ENCODE measurements around the gene NKAIN2.

The NKAIN2 gene

DNA sequence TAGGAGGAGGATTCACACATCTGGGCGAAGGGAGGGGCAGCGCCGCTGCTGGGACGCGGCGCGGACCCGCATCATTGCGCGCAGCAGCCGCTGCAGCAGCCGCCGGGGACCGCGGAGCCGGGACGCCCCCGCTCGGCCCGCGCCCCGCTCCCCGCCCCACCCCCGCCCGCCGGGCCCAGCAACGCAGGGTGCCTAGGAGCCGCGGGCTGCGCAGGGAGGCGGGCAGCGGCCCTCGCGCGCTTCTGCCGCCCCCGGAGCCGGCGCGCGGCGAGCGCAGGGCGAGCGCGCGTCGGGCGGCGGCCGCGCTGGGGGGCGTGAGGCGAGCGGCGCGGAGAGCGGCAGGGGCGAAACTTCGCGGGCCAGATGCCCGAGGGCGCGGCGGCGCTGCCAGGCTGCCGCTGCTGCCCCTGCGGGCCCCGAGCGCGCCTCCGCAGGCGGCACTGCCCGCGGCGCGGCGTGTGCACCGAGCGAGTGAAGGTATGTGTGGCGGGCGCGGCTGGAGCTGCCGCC, at the start of gene NKAIN2:
NKAIN2 (plus strand) TSS at position 362 of the 510 bp plus-strand sequence.
- in situ Hi-C loops (cut with MboI; ENCODE audit: low pct_unique_long_range_greater_than_20kb, low sequenced_read_pairs): no loop called here
- DNase-seq: no peak

DNA sequence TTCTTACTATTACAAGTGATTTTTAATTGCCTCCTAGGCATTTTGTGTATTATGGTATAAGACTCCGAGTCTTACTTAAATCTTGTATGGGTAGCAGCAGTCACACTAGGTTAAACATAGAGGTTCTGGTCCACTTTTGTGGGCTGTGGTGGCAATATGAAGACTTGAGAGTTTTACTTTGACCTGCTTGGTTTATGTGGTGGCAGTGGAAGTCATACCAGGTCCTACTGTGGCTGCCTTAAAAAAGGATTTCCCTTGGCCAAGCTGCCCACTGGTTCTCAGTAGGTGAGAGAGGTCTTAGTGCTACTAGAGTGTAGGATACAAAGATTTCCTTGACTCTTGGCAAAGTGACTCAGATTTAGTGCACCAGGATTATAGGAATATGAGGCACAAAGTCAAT, 44.2 kb upstream of the NKAIN2 start:
- no peak for DNase-seq
- in situ Hi-C loops (cut with MboI; ENCODE audit: low pct_unique_long_range_greater_than_20kb, low sequenced_read_pairs): no loop called here

DNA sequence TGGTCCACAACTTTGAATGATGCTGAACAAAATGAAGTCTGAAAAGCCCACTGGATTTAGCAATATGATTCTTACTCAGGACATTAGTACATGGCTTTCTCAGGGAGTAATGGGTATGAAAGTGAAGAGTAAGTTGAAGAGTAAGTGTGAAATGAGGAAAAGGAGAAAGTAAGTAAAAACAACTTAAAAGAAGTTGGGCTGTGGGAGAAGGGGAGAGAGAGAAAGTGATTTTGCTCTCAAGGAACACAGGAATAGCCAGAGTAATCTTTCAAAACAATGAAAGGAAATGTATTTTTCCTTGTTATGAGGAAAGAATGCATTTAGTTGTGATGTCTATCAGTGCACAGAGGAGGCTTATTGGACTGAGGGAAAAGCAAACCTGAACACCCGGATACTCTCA, 39.8 kb upstream of the NKAIN2 start:
- no peak for DNase-seq
- in situ Hi-C loops (cut with MboI; ENCODE audit: low pct_unique_long_range_greater_than_20kb, low sequenced_read_pairs): no loop called here

DNA sequence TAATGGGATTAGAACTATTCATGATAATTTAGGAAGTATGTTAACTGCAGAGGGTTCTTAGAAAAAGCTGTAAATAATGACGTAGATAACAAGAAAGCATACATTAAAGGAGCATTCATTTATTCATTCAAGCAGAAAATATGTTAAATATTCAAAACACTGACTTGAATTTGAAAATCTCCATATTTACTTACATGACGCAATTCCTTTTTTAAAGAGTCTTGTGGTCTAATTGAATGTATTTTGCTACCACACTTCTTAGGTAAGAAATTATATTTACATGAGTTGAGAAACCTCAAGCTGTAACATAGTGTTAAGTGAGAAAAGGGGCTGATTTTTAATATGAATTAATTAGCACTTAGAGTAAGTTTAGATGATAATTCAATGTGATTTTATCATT, 38.9 kb upstream of the NKAIN2 start:
- in situ Hi-C loops (cut with MboI; ENCODE audit: low pct_unique_long_range_greater_than_20kb, low sequenced_read_pairs): no loop called here

DNA sequence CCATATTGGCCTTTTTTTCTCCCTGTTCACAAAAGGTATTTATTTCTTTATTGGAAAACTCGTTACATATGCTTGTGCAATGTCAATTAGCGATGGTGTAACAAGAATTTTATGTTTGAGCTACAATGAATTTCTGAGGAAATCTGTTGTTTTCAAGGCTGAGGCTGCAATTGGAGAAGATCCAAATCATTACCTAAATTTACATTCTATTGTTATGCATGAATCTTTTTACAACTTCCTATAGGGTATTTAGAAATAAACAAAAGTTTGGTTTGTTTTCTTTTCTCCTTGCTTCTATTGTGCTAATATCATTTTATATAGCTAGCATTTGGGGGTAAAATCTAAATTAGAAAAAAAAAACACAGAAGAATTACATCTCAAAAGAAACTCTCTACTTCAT, 34.7 kb upstream of the NKAIN2 start:
- no peak for DNase-seq
- in situ Hi-C loops (cut with MboI; ENCODE audit: low pct_unique_long_range_greater_than_20kb, low sequenced_read_pairs): no loop called here

More for the DNA sequence above, 38.9 kb upstream of the NKAIN2 start:
- no peak for DNase-seq

DNA sequence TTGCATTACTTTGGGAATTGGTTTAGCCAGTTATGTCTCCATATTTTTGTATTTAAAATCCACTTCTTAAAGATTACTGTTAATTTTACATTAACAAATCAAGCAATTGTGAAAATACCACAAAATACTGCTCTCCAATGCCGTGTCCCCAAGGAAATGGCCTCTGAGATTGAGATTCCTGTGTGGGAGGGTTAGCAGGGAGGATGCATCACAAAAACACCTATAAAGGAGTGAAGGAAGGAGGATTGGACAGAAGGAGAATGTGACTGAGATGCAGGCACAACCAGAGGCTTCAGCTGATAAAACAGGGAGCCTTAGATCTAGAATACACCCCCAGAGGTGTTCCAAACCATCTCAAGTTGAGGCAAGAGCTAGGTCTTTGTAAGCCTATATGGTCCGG, 34.2 kb upstream of the NKAIN2 start:
- no peak for DNase-seq
- in situ Hi-C loops (cut with MboI; ENCODE audit: low pct_unique_long_range_greater_than_20kb, low sequenced_read_pairs): no loop called here

DNA sequence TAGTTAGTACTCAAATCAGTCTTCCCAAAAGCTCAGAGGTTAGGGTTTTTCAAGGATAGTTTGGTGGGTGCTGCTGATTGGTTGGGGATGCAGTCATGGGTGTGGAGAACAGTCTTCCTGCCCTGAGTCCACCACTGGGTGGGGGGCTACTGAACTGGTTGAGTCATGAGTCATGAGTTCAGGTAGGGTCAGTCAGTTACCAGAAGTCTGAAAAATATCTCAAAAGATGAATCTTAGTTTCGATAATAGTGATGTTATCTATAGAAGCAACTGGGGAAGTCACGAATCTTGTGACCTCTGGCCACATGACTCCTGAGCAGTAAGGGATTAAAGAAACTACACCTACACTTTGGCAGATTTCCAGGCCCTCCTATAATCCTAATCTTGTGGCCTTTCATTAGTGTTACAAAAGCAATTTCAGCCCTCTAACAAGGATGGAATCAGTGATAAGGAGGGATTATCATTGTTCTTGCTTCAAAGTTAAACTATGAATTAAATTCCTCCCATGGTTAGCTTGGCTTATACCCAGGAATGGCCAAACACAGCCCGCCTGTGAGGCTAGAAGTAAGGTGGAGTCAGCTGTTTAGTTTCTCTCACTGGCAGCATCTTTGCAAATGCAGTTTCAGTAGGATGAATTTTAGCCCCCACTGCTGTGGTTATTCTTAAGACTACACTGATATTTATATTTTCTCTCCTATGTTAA, 33.3 kb upstream of the NKAIN2 start:
- no peak for DNase-seq
- in situ Hi-C loops (cut with MboI; ENCODE audit: low pct_unique_long_range_greater_than_20kb, low sequenced_read_pairs): no loop called here

DNA sequence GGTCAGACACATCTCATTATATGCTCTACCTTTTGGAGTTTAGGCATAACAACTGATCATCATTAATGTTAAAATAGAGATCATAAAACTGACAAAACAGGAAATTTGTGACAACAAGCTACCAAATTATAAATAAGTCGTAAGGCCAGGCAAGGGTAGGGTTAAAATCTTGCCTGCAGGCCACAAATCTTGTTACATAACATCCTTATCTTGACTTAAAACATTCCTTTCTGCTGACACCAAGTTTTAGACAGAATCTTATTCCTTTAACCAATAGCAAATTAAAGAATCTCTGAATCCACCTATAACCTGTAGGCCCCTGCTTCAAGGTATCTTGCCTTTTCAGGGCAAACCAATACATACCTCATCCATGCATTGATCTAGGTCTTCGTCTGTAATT, 32.5 kb upstream of the NKAIN2 start:
- DNase-seq: no peak
- in situ Hi-C loops (cut with MboI; ENCODE audit: low pct_unique_long_range_greater_than_20kb, low sequenced_read_pairs): no loop called here

DNA sequence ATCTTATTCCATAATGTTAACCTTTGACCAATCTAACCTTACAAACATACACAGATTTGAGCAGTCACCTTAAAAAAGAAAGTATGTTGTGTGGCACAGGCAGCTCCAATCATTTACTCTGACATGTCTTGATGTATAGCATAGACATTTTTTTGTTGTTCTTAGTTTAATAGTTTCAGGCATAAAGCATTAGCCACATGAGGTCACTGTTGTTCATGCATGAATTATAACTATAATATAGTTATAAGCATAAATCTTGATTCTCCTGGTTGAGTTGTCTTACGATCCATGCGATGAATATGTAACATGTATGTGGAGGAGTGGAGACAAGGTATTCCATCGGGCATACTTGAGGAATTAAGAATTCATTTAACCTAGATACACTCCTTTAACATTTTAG, 26.1 kb upstream of the NKAIN2 start:
- peak; percentile 1 for DNase-seq
- in situ Hi-C loops (cut with MboI; ENCODE audit: low pct_unique_long_range_greater_than_20kb, low sequenced_read_pairs): no loop called here

DNA sequence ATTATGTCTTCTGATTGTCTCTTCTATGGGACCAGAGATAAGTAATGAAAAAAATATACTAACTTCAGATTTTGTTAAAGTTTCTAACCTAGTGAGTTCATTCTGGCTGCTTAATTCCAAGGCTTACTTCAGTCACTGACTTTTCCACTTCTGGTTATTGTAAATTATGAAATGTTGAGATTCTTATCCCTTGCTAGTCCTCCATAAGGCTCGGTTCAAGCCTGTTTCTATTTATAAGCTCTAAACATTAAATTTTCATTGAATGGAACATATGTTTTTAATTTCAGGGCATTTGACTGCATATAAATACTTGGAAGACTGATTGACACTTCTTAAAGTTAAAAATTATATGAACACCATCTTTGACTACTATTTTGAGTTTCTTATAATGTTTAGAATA, 23.6 kb upstream of the NKAIN2 start:
- in situ Hi-C loops (cut with MboI; ENCODE audit: low pct_unique_long_range_greater_than_20kb, low sequenced_read_pairs): no loop called here
- no peak for DNase-seq

DNA sequence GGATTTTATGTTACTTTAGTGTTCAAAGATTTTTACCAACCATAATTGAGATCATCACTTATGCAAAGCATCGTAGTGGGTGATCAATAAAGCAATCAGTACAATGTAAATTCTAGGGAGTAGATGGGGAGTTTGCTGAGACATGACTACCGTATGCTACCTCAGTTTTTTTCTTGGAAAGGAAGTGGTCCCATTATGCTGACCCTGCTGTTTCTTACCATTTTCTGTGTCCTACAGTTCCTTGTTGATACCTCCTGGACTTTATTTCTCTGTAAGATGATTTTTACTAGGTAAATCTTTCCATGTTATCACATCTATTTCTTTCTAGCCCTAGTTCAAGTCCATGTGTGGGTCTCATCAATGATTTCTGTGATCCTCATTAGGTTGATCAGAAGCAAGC, 19.3 kb upstream of the NKAIN2 start:
- in situ Hi-C loops (cut with MboI; ENCODE audit: low pct_unique_long_range_greater_than_20kb, low sequenced_read_pairs): no loop called here
- no peak for DNase-seq

DNA sequence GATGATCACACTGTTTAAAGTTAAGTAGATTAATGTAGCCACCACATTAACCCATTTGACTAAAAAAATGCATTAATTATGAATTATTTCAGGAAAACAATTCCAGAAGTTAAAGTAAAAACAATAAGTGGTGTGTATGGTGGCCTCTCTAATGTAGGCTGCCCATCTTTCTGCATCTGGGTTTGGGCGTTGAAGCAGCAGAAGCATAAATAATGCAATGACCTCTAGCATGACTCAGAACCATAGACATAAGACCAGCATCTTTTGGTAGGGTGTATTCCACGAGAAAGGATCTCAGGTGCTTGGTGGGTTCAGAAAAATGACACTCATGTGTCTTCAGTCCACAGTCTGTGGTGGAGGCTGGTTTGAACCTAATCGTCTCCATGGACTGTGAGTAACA, 18.6 kb upstream of the NKAIN2 start:
- in situ Hi-C loops (cut with MboI; ENCODE audit: low pct_unique_long_range_greater_than_20kb, low sequenced_read_pairs): no loop called here
- no peak for DNase-seq

DNA sequence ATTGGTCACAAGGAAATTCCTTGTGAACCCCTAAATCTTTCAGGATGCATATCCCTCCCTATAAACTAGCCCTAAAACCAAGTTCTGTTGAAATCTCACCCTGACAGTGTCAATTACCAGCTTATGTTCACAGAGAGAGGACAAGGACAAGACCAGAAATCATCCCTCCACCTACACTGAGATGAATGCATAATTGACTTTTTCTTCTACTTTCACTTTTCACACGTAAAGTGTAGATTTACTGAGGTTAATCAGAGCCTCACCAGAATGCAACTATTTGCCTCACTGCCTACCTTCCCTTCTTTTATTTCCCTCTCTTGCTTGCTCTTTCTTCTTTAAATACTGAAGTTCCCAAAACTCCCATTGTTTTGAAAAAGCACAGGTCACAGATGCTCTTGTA, 15.3 kb upstream of the NKAIN2 start:
- in situ Hi-C loops (cut with MboI; ENCODE audit: low pct_unique_long_range_greater_than_20kb, low sequenced_read_pairs): no loop called here
- DNase-seq: no peak

DNA sequence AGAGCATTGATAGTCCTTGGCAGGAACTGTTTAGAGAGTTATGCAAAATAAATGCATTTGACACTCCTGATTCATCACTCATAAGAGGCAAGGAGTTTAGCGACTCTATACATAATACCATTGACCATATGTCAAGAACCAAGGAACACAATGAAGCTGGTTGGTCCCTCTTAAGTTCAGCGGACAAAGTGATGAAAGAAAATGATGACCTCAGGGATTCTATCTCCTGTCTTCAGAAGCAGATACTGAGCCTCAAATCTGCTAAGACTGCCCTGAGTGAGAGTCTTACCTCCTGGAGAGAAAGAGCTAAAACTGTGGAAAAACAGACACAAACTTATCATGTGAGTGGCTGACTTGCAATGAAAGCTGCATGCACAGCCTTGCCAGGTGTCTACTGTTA, 9.5 kb upstream of the NKAIN2 start:
- no peak for DNase-seq
- in situ Hi-C loops (cut with MboI; ENCODE audit: low pct_unique_long_range_greater_than_20kb, low sequenced_read_pairs): no loop called here

DNA sequence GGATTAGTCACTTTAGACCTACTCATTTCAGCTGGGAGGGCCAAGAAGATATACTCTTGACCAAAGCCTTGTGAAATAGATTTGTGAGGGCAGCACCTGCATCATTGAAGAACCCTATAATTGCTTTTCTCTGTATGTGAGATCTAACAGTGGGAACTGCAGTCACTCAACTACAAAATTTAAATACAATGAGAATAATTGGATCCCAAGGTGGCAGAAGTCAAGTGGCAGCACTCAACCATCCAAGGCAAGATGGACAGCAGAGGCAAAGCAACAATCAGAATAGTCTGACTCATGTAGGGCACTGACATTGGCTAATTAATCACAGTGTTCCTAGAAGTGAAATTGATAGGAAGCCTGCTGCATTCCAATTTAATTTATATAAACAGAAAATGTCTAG, 8.9 kb upstream of the NKAIN2 start:
- in situ Hi-C loops (cut with MboI; ENCODE audit: low pct_unique_long_range_greater_than_20kb, low sequenced_read_pairs): no loop called here
- DNase-seq: no peak

DNA sequence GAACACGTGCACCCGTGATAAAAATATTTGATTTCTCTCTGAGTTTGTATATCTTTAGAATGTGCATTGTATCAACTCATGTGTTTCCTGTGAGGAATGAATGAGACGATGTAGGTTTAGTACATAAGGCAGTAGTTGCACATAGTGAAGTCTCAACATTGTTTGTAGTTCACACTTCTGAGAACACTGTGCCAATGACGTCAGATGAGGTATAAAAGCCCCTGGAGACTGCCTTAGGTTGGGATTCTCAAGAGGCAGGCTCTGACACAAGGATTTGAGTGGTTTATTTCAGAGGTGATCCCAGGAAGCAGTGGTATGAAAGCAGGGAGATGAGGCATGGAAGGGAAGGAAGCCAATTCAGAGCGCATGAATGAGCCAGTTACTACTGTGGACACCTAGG, 2.6 kb upstream of the NKAIN2 start:
- in situ Hi-C loops (cut with MboI; ENCODE audit: low pct_unique_long_range_greater_than_20kb, low sequenced_read_pairs): no loop called here

DNA sequence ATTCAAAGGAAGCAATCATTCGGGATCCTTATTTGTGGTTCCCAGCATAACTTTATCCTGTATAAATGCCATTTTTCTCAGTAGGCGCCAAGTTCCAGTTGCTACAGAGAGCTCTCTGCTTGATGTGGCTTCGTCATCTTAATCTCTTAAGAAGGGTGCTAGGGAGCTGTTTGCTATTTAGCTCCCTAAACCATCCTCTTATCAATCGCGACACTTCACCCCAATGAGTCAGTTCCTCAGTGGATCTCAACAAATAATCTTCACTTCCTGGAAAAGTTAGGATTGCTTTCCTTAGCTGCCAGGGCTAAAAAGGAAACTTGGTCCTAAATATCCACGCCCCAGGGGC, 1.3 kb upstream of the NKAIN2 start:
- in situ Hi-C loops (cut with MboI; ENCODE audit: low pct_unique_long_range_greater_than_20kb, low sequenced_read_pairs): no loop called here
- DNase-seq: no peak

More for the DNA sequence above, 2.6 kb upstream of the NKAIN2 start:
- no peak for DNase-seq

DNA sequence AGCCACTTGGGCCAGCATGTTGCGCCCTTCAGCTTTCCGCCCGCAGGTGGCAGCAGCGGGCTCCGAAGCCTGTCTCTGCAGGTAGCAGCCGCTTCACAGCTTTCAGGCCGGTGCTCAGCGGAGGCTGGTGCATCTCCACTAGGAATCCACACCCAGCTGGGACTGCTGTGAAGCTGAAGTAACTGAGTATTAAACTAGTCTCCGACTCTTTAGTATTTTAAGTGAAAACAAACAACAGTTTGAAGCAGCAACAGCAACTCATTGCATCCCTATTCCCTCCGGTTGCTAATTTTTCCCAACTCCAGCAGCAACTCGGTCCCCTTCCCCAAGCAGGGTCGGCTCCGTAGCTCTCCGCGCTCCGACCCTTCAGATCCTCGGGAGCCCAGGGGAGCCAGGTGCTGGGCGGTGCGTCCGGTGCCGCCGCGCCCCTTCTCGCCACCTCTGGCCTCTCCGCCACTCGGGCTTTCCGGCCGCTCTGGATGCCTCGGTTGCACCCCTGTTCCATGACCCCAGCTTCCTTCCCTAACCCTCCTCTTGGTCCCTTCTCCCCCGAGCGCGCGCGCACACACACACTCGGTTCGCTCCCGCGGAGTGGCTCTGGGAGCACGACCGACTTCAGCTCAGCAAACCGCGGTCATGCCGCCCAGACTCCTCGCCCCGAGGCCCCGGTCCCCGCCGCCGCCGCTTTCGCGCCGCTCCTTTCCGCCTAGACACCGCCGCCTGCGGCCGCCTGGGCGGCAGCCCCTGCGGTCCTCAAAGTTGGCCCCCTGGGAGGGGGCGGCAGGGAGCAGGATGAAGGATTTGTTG, 765 bp upstream of the NKAIN2 start:
- in situ Hi-C loops (cut with MboI; ENCODE audit: low pct_unique_long_range_greater_than_20kb, low sequenced_read_pairs): no loop called here
- DNase-seq: peak; percentile 75

DNA sequence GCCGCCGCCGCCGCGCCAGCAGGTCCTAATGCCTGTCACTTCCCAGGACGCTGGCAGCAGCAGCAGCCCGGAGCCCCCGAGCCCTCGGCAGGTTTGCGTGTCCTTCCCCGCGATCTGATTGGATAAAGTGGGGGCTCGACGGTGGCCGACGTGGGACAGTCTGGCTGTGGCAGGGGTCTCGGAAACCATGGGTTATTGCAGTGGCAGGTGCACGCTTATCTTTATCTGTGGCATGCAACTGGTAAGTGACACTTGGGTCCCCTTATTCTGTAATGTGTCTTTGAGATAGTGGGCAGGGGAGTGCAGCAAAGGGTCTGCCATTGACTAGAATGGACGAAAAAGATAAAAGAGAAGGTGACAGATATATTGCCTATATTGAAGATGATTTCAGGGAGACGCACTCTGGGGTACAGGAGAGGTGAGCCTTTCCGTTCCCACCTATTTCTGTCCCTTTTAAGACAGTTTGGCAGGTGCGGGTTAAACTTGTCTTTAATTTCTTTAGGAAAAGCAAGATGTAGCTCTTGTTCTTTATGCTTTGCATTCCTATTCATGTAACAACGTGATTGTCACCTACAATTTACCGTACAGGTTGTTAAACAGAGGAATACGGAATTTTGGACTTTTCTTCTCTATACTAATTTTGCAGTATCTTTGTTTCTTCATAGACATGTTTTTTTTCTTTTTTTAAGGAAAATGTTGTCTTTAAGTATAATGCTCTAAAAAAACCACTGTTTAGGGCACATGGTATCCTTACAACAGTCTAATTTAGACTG, 535 bp downstream of the NKAIN2 start:
- in situ Hi-C loops (cut with MboI; ENCODE audit: low pct_unique_long_range_greater_than_20kb, low sequenced_read_pairs): no loop called here

More for the DNA sequence above, 535 bp downstream of the NKAIN2 start:
- DNase-seq: peak; percentile 12
